NCI-H446 treated with DMSO at 0.1 percent for 48 hours (cell line): ENCODE measurements around the gene PLXNB3.
"Not testable (repeated sequence)": the region's sequence is repeated elsewhere in the genome, so short reads cannot be mapped to it uniquely, and the experiment has no call there.

Experiments
- DNase-seq: peaks from one replicate; lab custom pipeline; 2025; lab: John Stamatoyannopoulos, UW

PLXNB3 gene

DNA sequence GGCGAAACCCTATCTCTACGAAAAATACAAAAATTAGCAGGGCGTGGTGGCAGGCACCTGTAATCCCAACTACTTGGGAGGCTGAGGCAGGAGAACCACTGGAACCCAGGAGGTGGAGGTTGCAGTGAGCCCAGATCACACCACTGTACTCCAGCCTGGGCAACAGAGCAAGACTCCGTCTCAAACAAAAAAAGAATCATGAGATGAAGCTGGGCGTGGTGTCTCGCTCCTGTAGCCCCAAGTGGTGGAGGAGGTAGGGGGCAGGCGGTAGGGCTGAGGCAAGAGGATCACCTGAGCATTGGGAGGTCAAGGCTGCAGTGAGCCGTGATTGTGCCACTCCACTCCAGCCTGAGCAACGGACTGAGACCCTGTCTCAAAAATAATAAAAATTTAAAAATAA lies 54.0 kb downstream of the PLXNB3 start:
- not testable (repeated sequence) for DNase-seq

DNA sequence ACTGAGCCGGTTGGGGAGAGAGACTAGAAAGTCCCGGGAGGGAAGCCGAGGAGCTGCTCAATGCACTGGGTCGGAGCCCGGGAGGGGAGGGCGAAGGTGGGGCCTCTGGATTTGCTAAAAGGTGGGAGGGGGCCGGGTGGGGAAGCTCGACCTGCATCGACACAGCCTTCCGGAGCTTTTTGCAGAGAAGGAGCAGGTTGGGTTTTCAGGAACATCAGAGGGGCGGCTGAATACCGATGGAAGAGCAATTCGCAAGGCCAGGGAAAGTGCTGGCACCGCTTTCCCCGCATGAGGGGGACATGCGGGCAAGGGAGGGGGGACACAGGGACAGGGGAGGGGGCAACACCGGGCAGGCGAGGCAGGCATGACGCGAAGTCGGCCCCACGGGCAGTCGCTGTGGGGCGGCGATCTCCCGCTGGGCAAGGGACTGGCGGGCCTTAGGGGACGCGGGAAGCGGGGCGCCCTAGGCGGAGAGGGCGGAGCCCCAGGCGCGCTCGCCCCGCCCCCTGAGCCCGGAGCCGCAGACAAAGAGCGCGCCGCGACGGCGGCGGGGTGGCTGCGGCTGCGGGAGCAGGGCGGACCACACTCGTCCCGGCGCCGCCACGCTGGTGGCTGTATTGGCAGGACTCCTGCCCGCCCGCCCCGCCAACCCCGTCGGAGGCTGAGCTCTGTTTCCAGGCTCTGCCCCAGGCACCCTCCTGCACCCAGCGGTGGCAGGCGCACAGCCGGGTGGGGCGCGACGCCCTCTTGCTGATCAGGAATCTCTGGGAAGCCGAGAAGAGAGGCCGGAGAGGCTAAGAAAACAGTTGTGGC lies 54.7 kb downstream of the PLXNB3 start:
- no peak for DNase-seq

DNA sequence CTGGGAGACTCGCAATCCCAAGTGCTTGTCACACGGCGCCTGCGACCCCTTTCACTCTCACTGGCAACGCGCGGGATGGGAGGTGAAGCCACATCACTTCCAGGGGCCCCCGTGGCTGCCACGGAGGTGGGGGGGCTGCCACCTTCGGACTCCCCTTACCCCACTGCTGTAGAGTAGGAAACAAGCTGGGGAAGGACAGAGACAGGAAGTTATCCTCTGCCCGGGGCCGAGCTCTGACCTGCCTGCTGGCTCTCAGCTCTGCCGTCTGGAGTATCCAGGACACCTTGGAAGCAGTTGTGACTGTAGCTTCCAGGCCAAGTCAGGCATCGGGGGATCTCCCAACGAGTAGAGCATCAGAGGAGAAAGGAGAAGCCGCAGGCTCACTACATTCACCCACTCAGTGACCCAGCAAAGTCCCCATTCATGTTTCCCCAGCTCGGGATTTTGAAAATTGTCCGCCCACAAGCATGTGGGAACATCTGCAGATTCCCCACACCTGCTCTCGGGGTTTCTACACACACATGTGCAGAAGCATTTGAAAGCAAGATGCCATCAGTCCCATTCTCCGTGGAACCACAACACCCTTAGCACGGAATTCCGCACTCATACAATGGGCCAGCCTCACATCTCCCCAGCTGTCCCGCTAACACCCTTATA lies 55.5 kb downstream of the PLXNB3 start:
- DNase-seq, result no peak

DNA sequence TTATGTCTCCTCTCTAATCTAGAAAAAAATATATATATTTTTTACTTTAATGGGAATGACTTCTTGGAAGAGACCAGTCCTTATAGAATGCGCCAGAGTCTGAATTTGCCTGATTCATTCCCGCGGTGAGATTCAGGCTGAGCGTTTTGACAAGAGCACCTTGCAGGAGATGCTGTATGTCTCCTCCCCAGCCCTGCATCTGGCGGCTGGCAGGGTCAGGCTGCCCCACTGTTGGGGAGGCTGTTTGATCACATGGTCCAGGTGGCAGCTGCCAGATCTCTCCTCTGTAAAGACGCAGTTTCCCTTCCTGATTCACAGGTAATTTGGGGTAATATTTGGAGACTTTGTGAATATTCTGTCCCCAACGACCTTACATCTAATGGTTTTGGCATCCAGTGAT lies 56.6 kb downstream of the PLXNB3 start:
- DNase-seq, result no peak

DNA sequence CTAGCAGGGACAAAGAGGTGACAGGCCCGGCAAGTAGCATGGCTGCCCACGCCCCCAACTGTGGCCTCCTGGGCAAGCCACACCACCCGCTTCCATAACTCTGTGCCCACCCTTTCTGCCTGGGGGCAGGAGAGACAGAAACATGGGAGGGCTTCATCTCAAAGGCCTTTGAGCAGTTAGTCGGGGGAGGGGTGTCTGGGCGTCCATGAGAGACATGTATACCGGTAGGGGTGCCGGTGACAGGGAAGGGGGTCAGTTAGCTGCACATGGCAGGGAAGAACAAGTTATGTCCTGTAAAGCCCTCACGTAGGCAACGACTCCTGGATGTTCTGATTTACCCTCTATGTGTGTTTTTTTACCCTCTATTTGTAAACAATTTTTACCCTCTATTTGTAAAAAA lies 57.0 kb downstream of the PLXNB3 start:
- no peak for DNase-seq

DNA sequence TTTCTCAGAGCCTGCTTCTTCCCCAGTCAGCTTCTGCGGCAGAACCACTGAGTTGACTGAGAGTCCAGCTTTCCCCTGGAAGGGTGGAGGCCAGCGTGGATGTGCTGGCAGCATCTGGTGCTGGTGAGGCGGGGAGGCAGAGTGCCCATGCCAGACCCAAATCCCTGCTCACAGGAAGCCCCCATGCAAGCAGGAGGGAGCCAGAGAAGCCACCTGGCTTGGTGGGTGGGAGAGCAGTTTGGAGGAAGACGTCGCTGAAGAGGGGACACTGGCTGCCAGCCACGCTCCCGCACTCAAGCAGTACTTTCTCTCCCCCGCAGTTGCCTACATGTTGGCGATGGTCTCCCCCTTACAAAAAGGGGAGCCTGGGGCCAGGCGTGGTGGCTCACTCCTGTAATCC lies 60.3 kb downstream of the PLXNB3 start:
- no peak for DNase-seq

DNA sequence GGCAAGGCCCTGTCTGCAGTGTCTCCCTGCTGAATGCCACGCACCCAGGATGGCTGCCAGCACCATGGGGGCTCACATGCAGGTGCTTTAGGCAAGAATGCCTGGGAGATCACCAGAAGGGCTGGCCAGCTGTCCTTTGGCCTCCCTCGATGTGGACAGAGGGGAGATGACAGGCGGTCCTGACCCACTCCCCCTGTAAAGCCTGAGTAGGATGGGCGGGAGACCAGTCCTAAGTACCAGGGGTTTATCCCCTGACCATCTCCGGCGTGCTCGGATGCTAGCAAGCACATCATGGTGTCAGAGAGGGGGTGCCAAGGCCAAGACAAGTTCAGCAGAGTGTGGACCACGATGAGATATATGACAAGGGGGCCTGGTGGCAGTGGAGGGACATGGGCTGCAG lies 61.0 kb downstream of the PLXNB3 start:
- no peak for DNase-seq
